ENCODE measurements around the gene EML3.
"Not testable (repeated sequence)": the region's sequence is repeated elsewhere in the genome, so short reads cannot be mapped to it uniquely, and the experiment has no call there.

Gene EML3

GRCh38 chr11:62592989-62593421 lies 19.6 kb downstream of the EML3 start:
- no peaks in the 10 kb centered on the region for H3K9me3 Mint-ChIP-seq
- DNase-seq (ENCODE audit: low spot score in 2 of 2): no peak
- ATAC-seq: no peak
- H3K4me3 Mint-ChIP-seq: peak overlapping the region; percentile 89
- H3K36me3 Mint-ChIP-seq: peaks cover 86% of the 10 kb centered on the region
- H3K27ac Mint-ChIP-seq: peak overlapping the region; percentile 97
- H3K4me1 Mint-ChIP-seq: peaks cover 46% of the 10 kb centered on the region

GRCh38 chr11:62592146-62592815 lies 20.3 kb downstream of the EML3 start:
- Mint-ChIP-seq H3K36me3 (peaks cover 86% of the 10 kb centered on the region), H3K4me3 (peak overlapping the region; percentile 89), H3K27ac (peak overlapping the region; percentile 97), H3K9me3 (no peaks in the 10 kb centered on the region), H3K4me1 (peaks cover 39% of the 10 kb centered on the region)
- no peak for DNase-seq (ENCODE audit: low spot score in 2 of 2)
- no peak for ATAC-seq

GRCh38 chr11:62591448-62592145 lies 21.0 kb downstream of the EML3 start, which contains the start of gene TUT1:
TSS of gene TUT1 (minus strand) at chr11:62591523. CDS start at chr11:62591485, 38 bp downstream.
- Mint-ChIP-seq H3K4me3 (peak within 1 kb of the TSS; percentile 89), H3K36me3 (peaks cover 86% of the 10 kb centered on the region), H3K27ac (peak within 1 kb of the TSS; percentile 97), H3K9me3 (no peaks in the 10 kb centered on the region), H3K4me1 (peaks cover 34% of the 10 kb centered on the region)
- DNase-seq (ENCODE audit: low spot score in 2 of 2) (peak; percentile 87 to 98), ATAC-seq (peak; percentile 94)

DNA sequence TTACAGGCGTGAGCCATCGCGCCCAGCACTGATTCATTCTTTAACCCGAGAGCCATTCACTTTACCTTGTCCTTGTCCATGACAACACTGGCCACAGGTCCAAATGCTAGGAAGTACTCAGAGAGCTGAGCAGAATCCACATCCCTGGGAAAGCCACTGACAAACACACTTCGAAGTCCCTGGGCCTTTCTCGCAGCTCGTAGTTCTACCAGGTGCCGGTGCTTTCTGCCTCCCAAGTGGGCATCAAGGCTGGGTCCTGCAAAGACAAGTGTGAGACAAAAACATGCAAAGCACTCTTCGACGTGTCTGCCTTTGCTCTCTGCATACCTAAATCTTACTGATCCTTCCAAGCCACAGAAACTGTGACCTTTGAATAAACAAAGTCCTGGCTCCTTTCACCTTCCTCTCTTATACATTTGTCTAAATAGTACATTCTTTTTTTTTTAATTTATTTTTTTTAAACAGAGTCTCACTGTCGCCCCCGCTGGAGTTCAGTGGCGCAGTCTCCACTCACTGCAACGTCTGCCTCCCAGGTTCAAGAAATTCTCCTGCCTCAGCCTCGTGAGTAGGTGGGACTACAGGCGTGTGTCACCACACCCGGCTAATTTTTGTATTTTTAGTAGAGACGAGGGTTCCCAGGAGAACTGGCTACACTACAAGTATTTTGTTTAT lies 23.5 kb downstream of the EML3 start:
- no peak overlapping the region for H3K27ac Mint-ChIP-seq
- peaks cover 86% of the 10 kb centered on the region for H3K36me3 Mint-ChIP-seq

DNA sequence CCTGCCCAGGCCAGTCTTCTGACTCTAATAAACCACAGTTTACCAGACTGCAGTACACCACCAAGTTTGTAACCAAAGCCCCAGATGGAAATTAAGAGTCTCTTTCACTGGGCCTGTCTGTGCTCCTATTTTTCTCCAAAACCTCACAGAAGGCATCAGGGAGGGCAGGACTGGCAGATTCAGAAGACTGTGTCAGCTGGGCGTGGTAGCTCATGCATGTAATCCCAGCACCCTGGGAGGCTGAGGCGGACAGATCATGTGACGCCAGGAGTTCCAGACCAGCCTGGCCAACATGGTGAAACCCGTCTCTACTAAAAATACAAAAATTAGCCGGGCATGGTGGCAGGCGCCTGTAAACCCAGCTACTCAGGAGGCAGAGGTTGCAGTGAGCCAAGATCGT lies 27.2 kb downstream of the EML3 start:
- H3K4me1 Mint-ChIP-seq; H3K4me3 Mint-ChIP-seq; DNase-seq (ENCODE audit: low spot score in 2 of 2); ATAC-seq; H3K9me3 Mint-ChIP-seq; H3K27ac Mint-ChIP-seq: not testable (repeated sequence)
- H3K36me3 Mint-ChIP-seq: peaks cover 91% of the 10 kb centered on the region

More for the DNA sequence above, 23.5 kb downstream of the EML3 start:
- ATAC-seq (no peak), DNase-seq (ENCODE audit: low spot score in 2 of 2) (no peak)
- no peaks in the 10 kb centered on the region for H3K9me3 Mint-ChIP-seq
- peaks cover 23% of the 10 kb centered on the region for H3K4me1 Mint-ChIP-seq
- H3K4me3 Mint-ChIP-seq: peak overlapping the region; percentile 89

GRCh38 chr11:62581735-62582134 lies 30.8 kb downstream of the EML3 start:
- not testable (repeated sequence) for ATAC-seq; H3K27ac Mint-ChIP-seq; H3K9me3 Mint-ChIP-seq; DNase-seq (ENCODE audit: low spot score in 2 of 2); H3K4me1 Mint-ChIP-seq; H3K4me3 Mint-ChIP-seq
- peaks cover 98% of the 10 kb centered on the region for H3K36me3 Mint-ChIP-seq

GRCh38 chr11:62580959-62581715 lies 31.4 kb downstream of the EML3 start:
- Mint-ChIP-seq H3K9me3 (no peaks in the 10 kb centered on the region), H3K27ac (peak overlapping the region; percentile 13), H3K36me3 (peaks cover 98% of the 10 kb centered on the region), H3K4me3 (no peak overlapping the region), H3K4me1 (no peaks in the 10 kb centered on the region)
- DNase-seq (ENCODE audit: low spot score in 2 of 2) (no peak), ATAC-seq (no peak)

DNA sequence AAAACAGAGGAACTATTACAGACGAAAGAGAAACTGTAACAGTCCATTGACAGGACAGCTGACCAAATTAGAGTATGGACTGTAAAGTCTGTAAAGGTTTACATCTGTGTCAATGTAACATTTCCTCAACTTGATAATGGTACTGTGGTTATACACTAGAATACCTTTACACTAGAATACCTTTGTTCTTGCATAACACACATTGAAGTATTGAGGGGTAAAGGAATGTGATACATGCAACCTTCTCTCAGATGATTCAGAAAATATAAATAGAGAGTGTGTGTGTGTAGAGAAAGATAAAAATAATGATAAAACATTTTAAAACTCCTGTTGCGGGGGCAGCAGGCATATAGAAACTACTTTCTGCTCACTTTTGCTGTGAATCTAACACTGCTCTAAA lies 33.3 kb downstream of the EML3 start:
- H3K4me3 Mint-ChIP-seq: no peak overlapping the region
- ATAC-seq: no peak
- H3K9me3 Mint-ChIP-seq: no peaks in the 10 kb centered on the region
- H3K27ac Mint-ChIP-seq: no peak overlapping the region
- H3K4me1 Mint-ChIP-seq: peaks cover 18% of the 10 kb centered on the region
- H3K36me3 Mint-ChIP-seq: peaks cover 86% of the 10 kb centered on the region
- no peak for DNase-seq (ENCODE audit: low spot score in 2 of 2)

DNA sequence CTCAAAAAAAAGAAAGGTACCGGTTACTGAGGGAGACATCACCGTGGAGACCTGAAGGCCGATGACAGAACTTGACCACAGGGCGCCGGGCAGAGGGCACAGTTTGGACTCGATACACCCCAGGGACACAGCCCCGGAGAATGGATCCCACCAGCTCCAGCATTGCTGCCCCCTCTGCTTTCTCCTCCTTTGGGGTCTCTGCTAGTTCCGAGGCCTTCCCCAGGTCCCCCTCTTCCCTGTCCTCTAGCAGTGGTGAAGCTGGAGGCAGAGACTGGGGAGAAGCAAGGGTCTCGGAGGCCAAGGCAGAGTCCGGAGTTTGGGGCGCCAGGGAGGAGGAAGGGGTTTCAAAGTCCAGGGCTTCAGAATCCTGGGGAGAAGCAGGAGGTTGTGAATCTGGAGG lies 34.0 kb downstream of the EML3 start:
- Mint-ChIP-seq H3K4me1 (peaks cover 24% of the 10 kb centered on the region), H3K4me3 (no peak overlapping the region), H3K27ac (no peak overlapping the region), H3K36me3 (peaks cover 86% of the 10 kb centered on the region), H3K9me3 (no peaks in the 10 kb centered on the region)
- no peak for DNase-seq (ENCODE audit: low spot score in 2 of 2)
- ATAC-seq: no peak

DNA sequence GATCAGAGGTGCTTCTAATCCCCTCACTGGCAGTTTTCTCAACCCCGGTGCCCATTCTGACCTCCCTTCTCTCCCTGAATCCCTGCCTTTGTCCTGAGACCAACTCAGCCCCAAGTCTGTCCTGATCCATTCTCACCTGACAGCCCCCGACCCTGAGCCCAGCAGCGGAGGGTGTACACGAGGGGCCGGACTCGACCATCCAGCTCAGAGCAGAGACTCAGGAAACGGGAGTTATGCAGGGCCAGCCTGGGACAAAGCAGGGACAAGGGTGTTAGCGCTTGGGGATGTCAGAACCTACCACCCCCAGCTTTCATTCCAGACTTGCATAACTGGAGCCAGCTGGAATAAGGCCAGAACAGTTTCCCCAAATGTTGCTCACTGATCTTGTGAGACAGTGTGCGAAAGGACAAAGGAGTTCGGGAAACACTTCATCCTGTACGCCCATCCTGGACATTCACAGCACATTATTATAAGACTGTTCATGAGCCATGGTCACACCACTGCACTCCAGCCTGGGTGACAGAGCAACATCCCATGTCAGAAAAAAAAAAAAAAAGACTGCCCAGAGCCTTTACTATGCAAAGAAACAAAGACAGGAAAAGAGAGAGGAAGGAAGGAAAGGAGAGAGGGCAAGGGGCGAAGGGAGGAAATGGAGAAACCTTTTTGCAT lies 35.4 kb downstream of the EML3 start:
- no peak overlapping the region for H3K4me3 Mint-ChIP-seq
- peaks cover 88% of the 10 kb centered on the region for H3K36me3 Mint-ChIP-seq
- DNase-seq (ENCODE audit: low spot score in 2 of 2) (no peak), ATAC-seq (no peak)
- H3K4me1 Mint-ChIP-seq: peaks cover 37% of the 10 kb centered on the region
- H3K9me3 Mint-ChIP-seq: no peaks in the 10 kb centered on the region
- H3K27ac Mint-ChIP-seq: peak overlapping the region; percentile 59

DNA sequence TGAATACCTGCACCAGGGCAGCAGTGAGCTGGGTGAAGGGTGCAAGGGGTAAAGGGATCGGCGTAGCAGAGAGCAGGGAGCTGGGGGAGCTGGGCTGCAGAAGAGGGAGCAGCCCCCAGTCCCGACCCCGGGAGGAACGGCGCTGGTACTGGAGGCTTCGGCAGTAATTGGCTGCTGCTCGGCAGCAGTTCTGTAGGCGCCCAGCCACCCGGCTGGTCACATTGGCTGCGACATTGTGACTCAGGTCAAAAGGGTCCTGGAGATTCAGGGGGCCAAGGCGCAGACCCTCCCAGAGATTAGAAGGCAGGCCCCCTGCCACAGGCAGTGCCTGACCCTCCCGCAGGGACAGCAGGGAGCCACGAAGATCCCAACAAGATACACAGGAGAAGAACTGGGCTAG lies 36.7 kb downstream of the EML3 start:
- peaks cover 88% of the 10 kb centered on the region for H3K36me3 Mint-ChIP-seq
- ATAC-seq: no peak
- H3K4me1 Mint-ChIP-seq: peaks cover 51% of the 10 kb centered on the region
- H3K9me3 Mint-ChIP-seq: no peaks in the 10 kb centered on the region
- no peak for DNase-seq (ENCODE audit: low spot score in 2 of 2)
- peak overlapping the region; percentile 99 for H3K4me3 Mint-ChIP-seq
- H3K27ac Mint-ChIP-seq: peak overlapping the region; percentile 99

GRCh38 chr11:62575156-62575555 lies 37.4 kb downstream of the EML3 start:
- Mint-ChIP-seq H3K4me3 (peak overlapping the region; percentile 99), H3K9me3 (no peaks in the 10 kb centered on the region), H3K27ac (peak overlapping the region; percentile 99), H3K4me1 (peaks cover 57% of the 10 kb centered on the region), H3K36me3 (peaks cover 88% of the 10 kb centered on the region)
- ATAC-seq: no peak
- DNase-seq (ENCODE audit: low spot score in 2 of 2): no peak

GRCh38 chr11:62574363-62575071 lies 38.1 kb downstream of the EML3 start:
- no peaks in the 10 kb centered on the region for H3K9me3 Mint-ChIP-seq
- peaks cover 60% of the 10 kb centered on the region for H3K4me1 Mint-ChIP-seq
- peak overlapping the region; percentile 99 for H3K27ac Mint-ChIP-seq
- peak overlapping the region; percentile 99 for H3K4me3 Mint-ChIP-seq
- DNase-seq (ENCODE audit: low spot score in 2 of 2): no peak
- peaks cover 88% of the 10 kb centered on the region for H3K36me3 Mint-ChIP-seq
- peak; percentile 32 for ATAC-seq

Data from stimulated activated effector memory CD8-positive, alpha-beta T cell treated with anti-CD3 and anti-CD28 coated beads, Interleukin-12 subunit alpha, Interleukin-12 subunit beta, amount 100 ng/mL, for 72 hours (primary cell).